Smooth muscle cell (in vitro differentiated cells): ENCODE measurements around the gene ADGRL3. TPM values are rescaled to one million over a fixed set of nuclear protein-coding genes. Genes with fewer than 3 reads are reported as not detected.

Experiments
- DNase-seq: peaks from one replicate; lab custom pipeline; 2025; ENCODE audit not compliant: unreplicated experiment; lab: John Stamatoyannopoulos, UW
- H2AFZ ChIP-seq: fragments of 200-600 bp; sonication (generic); 2 replicates; pipeline ENCODE4 v1.6.0; 2016; ENCODE audit warnings: antibody characterized with exemption, low read depth, mild to moderate bottlenecking
- H3F3A ChIP-seq: fragments of 200-600 bp; sonication (generic); 2 replicates; pipeline ENCODE4 v1.6.0; 2017; ENCODE audit warnings: antibody characterized with exemption, low read depth
- H3K27ac ChIP-seq: fragments of 200-600 bp; sonication (generic); 2 replicates; pipeline ENCODE4 v1.5.1; 2016; ENCODE audit warnings: low read depth, mild to moderate bottlenecking
- H3K27me3 ChIP-seq: fragments of 200-600 bp; sonication (generic); 2 replicates; pipeline ENCODE4 v1.6.1; 2016; ENCODE audit warnings: low read depth, mild to moderate bottlenecking
- H3K36me3 ChIP-seq: fragments of 200-600 bp; sonication (generic); 2 replicates; pipeline ENCODE4 v1.5.1; 2016; ENCODE audit warnings: low read depth
- H3K4me1 ChIP-seq: fragments of 200-600 bp; sonication (generic); 2 replicates; pipeline ENCODE4 v1.5.1; 2016; ENCODE audit warnings: low read depth
- H3K4me2 ChIP-seq: fragments of 200-600 bp; sonication (generic); 2 replicates; pipeline ENCODE4 v1.6.0; 2016; ENCODE audit warnings: mild to moderate bottlenecking
- H3K4me3 ChIP-seq: fragments of 200-600 bp; sonication (generic); 2 replicates; pipeline ENCODE4 v1.5.1; 2016; ENCODE audit warnings: mild to moderate bottlenecking
- H3K79me2 ChIP-seq: fragments of 200-600 bp; sonication (generic); 2 replicates; pipeline ENCODE4 v1.6.0; 2016; ENCODE audit warnings: low read depth, mild to moderate bottlenecking
- H3K9ac ChIP-seq: fragments of 200-600 bp; sonication (generic); 2 replicates; pipeline ENCODE4 v1.6.0; 2016; ENCODE audit warnings: low read depth
- H3K9me3 ChIP-seq: fragments of 200-600 bp; sonication (generic); replicated peaks from 2 replicates; pipeline ENCODE4 v1.5.1; 2016; ENCODE audit warnings: low read depth
- H4K20me1 ChIP-seq: fragments of 200-600 bp; sonication (generic); 2 replicates; pipeline ENCODE4 v1.6.0; 2016; ENCODE audit warnings: low read depth
- CTCF ChIP-seq: fragments of 200-600 bp; sonication (generic); IDR thresholded peaks from 2 replicates; pipeline ENCODE4 v1.5.1; 2017; ENCODE audit warnings: borderline replicate concordance, mild to moderate bottlenecking, antibody characterized with exemption; ENCODE audit not compliant: insufficient read depth, poor library complexity, severe bottlenecking
- WGBS: methylation state at CpG from one replicate; pipeline ENCODE4 v1.1.7; 2016; ENCODE audit warnings: low lambda C conversion rate; 5-methylcytosine and 5-hydroxymethylcytosine counted together
- polyA plus RNA-seq: library from polyadenylated mRNA; unstranded; fragments of >200 nt; fragmentation: Nextera tagmentation; extraction: Ambion mirVana; gene quantifications from 2 replicates; pipeline ENCODE4 v1.2.1, GENCODE V29; 2016
- total RNA-seq: library from RNA; depleted of rRNA; stranded (reverse); fragments of >200 nt; gene quantifications from 2 replicates; pipeline ENCODE4 v1.2.3, GENCODE V29; 2014

Gene ADGRL3
- total and polyA plus RNA-seq, 2 experiments from 2014 or later, result 2.4 to 9.5 TPM

GRCh38 chr4:61277785-61278760 is 77.9 kb downstream of the ADGRL3 start:
- WGBS, result 91% methylated on average over 5 of the region's 5 CpGs
- DNase-seq, result no peak
- no peak overlapping the region for H3K27ac ChIP-seq
- no peak overlapping the region for H2AFZ ChIP-seq
- H3K4me3 ChIP-seq, result no peak overlapping the region
- H3K9me3 ChIP-seq, result no peaks in the 10 kb centered on the region
- no peaks in the 10 kb centered on the region for H3K79me2 ChIP-seq
- no peak for TF ChIP-seq CTCF
- H3K4me2 ChIP-seq, result no peak overlapping the region
- no peaks in the 10 kb centered on the region for H3K4me1 ChIP-seq
- H3K9ac ChIP-seq, result no peak overlapping the region
- H3F3A ChIP-seq, result no peaks in the 10 kb centered on the region
- no peaks in the 10 kb centered on the region for H4K20me1 ChIP-seq
- H3K27me3 ChIP-seq, result no peaks in the 10 kb centered on the region
- no peaks in the 10 kb centered on the region for H3K36me3 ChIP-seq

- Histone ChIP-seq H4K20me1 (no peaks in the 10 kb centered on the region), H3K4me2 (no peak overlapping the region), H3K4me3 (no peak overlapping the region), H3K79me2 (no peaks in the 10 kb centered on the region), H3K27ac (no peak overlapping the region), H3K36me3 (no peaks in the 10 kb centered on the region), H3F3A (no peaks in the 10 kb centered on the region), H3K9me3 (no peaks in the 10 kb centered on the region), H3K9ac (no peak overlapping the region), H3K27me3 (no peaks in the 10 kb centered on the region), H2AFZ (no peak overlapping the region), H3K4me1 (no peaks in the 10 kb centered on the region)
- WGBS, result 95% methylated on average over 3 of the region's 3 CpGs
- no peak for DNase-seq
- no peak for TF ChIP-seq CTCF
These were observed 92.2 kb downstream of the ADGRL3 start for GRCh38 chr4:61292322-61292721.

GRCh38 chr4:61293707-61294400 is 93.7 kb downstream of the ADGRL3 start:
- Histone ChIP-seq H3K27ac (no peak overlapping the region), H3K9me3 (no peaks in the 10 kb centered on the region), H3K27me3 (no peaks in the 10 kb centered on the region), H3K4me3 (no peak overlapping the region), H4K20me1 (no peaks in the 10 kb centered on the region), H2AFZ (no peak overlapping the region), H3F3A (no peaks in the 10 kb centered on the region), H3K4me2 (no peak overlapping the region), H3K4me1 (peaks cover 13% of the 10 kb centered on the region), H3K9ac (no peak overlapping the region), H3K79me2 (no peaks in the 10 kb centered on the region), H3K36me3 (no peaks in the 10 kb centered on the region)
- 91% methylated on average over 7 of the region's 7 CpGs for WGBS
- no peak for DNase-seq
- TF ChIP-seq CTCF, result no peak
